GM19468 (cell line): Measurements from ENCODE around the gene FABP6.
"Not testable (repeated sequence)": the region's sequence is repeated elsewhere in the genome, so short reads cannot be mapped to it uniquely, and the experiment has no call there.

Experiments used
- ATAC-seq: cut with Tn5 transposase; IDR thresholded peaks from one replicate; pipeline ENCODE4 v1.9.1; 2021; ENCODE audit warnings: mild to moderate bottlenecking, moderate library complexity, moderate number of reproducible peaks; ENCODE audit not compliant: unreplicated experiment; ENCODE audit errors: extremely low read depth

Gene FABP6, protein sequence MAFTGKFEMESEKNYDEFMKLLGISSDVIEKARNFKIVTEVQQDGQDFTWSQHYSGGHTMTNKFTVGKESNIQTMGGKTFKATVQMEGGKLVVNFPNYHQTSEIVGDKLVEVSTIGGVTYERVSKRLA

GRCh38 chr5:160229190-160229742, at the start of gene FABP6:
Gene FABP6 (plus strand): TSS chr5:160229506. CDS start chr5:160229558, 52 bp downstream.
- no peak for ATAC-seq

GRCh38 chr5:160180931-160181330, 48.4 kb upstream of the FABP6 start:
- no peak for ATAC-seq

GRCh38 chr5:160181965-160182622, 47.2 kb upstream of the FABP6 start:
- no peak for ATAC-seq

DNA sequence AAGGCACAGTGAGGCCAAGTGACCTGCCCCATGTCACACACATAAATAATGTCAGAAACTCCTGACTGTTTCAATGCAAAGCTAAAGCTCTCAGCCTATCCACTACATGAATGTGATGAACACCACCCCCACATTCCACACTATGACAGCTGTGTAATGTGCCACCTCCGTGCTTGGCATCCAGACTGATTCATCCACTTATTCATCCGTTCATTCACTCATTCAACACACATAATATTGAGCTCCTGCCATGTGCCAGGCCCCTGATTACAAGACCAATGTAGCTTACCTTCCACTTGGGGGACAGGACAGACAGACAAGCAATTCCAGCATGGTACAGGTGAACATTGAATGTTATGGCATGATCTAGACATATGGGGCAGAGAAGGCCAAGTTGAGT, 46.2 kb upstream of the FABP6 start:
- ATAC-seq: no peak

GRCh38 chr5:160185626-160186360, 43.5 kb upstream of the FABP6 start:
- ATAC-seq: no peak

- no peak for ATAC-seq
Observed at GRCh38 chr5:160186480-160186879, 42.8 kb upstream of the FABP6 start.

GRCh38 chr5:160187091-160187490, 42.2 kb upstream of the FABP6 start:
- no peak for ATAC-seq

DNA sequence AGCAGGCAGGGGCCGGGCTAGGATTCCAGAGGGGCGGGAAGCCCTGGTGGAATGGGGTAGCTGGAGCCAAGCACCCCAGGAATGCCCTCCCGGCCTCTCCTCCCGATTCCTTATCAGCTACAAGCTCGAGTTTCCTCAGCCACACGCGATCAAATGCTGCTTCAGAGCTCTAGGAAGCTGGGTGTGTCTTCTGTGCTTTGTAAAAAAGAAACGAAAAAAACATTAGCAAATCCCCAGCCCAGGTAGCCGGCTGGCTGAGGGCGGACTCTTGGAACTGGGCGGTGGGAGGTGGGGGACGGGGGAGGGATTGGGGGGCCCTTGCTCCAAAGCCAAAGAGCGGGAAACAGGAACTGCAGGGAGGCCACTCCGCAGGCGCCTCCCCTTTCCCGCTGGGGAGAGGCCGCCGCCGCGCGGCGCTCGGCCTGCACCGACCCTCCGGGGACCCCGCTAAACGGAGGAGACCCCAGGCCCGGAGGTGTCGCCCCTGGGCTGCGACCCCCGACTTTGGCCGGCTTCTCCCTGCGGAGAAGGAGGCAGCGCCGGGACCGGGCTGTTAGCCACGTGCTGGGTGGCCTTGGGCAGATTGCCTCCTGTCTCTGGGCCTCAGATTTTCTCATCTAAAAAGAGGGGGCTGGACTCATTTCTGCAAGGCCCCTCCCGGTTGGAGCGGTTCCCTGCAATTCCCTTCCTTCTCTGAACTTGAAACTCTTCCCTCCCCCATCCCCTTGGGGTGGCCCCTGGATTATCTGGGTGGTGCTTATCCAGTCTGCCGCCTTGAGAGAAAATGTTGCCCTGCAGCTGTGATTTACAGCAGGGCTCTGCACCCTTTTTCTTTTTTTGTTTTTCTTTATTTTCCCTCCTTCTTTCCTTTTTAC, 40.9 kb upstream of the FABP6 start:
- ATAC-seq: no peak

- ATAC-seq: no peak
Observed at GRCh38 chr5:160192424-160192823, 36.9 kb upstream of the FABP6 start.

DNA sequence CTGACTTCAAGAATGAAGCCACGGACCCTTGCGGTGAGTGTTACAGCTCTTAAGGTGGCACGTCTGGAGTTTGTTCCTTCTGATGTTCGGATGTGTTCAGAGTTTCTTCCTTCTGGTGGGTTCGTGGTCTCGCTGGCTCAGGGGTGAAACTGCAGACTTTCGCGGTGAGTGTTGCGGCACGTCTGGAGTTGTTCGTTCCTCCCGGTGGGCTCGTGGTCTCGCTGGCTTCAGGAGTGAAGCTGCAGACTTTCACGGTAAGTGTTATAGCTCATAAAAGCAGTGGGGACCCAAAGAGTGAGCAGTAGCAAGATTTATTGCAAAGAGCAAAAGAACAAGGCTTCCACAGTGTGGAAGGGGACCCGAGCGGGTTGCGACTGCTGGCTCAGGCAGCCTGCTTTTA, 36.2 kb upstream of the FABP6 start:
- ATAC-seq: not testable (repeated sequence)

DNA sequence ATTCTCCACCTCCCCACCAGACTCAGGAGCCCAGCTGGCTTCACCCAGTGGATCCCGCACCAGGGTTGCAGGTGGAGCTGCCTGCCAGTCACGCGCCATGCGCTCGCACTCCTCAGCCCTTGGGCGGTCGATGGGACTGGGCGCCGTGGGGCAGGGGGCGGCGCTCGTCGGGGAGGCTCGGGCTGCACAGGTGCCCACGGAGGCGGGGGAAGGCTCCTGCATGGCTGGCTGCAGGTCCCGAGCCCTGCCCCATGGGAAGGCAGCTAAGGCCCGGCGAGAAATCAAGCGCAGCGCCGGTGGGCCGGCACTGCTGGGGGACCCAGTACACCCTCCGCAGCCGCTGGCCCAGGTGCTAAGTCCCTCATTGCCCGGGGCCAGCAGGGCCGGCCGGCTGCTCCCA, 35.5 kb upstream of the FABP6 start:
- ATAC-seq: not testable (repeated sequence)

DNA sequence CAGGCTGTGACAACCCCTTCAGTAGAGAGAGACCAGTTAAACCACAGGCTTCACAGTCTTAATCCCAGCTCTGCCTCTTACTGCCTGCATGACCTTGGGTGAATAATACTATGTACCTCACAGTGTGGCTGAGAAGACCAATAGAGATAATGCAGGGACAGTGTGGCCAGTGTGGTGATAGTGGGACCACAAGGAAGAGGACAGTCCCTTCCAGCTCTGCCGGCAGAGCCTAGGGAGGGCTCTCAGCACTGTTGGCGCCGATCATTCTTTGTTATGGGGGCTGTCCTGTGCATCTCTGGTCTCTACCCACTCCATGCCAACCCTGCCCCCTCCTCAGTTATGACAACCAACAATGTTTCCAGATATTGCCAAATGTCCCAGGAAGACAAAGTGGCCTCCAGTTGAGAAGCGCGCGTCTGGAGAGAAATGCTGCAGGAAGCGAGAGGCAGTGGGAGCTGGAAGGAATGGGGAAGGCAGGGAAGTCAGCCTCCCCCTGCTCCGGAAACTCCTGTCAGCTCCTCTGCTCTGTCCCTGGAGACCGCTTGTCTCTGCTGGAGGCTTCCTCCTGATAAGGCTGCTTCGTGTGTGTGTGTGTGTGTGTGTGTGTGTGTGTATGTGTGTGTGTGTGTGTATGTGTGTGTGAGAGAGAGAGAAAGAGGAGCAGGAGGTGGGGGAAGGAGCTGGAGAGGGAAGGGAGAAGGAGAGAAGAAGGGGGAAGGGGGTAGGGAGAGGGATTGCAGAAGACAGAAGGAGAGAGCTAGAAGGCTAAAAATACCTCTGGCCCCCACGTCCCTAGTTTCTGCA, 31.8 kb upstream of the FABP6 start:
- no peak for ATAC-seq

DNA sequence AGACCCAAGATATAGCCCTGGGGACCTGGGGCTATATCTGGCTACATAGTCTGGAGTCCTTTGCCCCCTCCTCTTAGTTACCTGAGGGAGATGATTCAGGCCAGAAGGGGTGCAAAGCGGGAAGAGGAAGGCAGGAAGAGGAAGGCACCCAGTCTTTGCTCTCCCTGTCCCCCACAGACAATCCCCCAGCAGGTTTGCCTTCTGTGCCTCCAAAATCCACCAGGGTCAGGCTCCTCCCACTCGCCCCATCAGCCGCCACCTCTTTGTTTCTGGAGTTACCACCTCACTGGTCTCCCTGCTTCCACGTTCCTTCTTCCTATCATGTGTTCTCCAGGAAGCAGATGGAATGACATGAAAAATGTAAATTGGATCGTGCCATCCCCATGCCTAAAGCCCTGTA, 31.2 kb upstream of the FABP6 start:
- no peak for ATAC-seq

DNA sequence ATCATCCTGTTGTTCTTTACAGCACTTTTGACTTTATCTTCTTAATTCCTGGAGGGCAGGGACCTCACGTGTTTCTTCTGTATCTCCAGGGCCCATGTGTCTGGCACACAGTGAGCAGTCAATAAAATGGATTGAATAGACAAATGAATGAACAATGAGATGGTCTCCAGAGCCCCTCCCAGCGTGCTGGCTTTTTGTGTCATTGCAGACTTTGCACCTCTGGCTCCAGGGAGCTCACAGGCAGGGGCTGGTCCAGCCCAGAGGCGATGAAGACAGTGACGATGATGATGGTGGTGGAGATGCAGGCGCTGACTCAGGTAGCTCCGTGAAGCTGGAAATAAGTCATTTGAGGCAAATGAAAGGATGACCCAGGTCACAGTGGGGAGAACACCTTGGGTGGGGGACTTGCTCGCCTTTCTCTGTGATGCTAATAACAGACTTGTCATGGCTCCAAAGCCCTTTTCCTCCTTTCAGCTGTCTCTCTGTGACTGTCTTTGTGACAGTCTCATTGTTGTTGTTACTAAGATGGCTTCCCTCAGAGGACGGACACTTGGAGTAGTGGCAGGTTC, 30.4 kb upstream of the FABP6 start:
- no peak for ATAC-seq

DNA sequence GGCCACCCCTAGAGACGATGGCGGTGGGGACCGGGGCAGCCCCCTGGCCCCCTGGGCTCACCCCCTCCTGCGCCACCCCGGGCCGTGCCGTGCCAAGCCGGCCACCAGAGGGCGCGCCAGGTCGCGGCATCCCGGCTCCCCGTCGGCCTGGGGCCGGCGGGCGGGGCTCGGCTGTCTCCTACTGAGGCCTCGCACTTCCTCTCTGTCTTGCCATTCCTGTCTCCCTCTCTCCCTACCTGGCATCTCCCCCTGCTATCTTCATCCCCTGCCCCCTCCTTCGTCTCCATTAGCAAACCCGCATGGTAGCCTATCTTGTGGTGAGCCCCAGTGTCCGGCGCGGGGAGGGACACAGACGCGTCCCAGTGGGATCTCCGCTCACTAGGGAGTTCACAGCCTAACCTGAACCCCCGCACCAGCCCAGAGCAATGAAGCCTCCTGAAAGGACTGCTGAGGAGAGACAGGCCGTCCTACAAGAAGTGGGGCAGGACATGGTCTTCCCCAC, 29.8 kb upstream of the FABP6 start:
- peak; percentile 64 for ATAC-seq

- ATAC-seq: no peak
Observed at GRCh38 chr5:160207061-160207460, 22.2 kb upstream of the FABP6 start.

GRCh38 chr5:160209917-160210316, 19.4 kb upstream of the FABP6 start:
- ATAC-seq: no peak

- no peak for ATAC-seq
Observed at GRCh38 chr5:160210606-160211005, 18.7 kb upstream of the FABP6 start.

DNA sequence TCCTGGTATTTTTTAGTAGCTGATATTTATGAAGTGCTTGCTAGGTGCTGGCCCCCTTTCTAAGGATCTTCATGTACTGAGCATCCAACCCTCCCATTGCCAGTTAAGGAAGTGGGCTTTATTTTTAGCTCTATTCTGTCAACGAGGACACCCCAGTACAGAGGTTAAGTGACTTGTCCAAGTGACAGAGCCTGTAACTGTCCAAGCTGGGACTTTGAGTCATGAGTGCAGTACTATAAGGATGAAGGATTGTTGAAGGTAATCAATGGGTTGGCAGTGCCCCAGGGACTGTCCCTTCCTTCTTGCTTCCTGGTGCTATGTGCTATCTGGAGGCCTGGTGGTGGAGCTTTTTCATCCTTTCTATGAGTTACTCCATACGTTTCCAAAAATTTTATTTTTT, 18.0 kb upstream of the FABP6 start:
- no peak for ATAC-seq
